ENCODE data around the gene SAMD4B.
A peak's percentile ranks its signal among the peaks of the same experiment; 100 is the strongest.

The SAMD4B gene

DNA sequence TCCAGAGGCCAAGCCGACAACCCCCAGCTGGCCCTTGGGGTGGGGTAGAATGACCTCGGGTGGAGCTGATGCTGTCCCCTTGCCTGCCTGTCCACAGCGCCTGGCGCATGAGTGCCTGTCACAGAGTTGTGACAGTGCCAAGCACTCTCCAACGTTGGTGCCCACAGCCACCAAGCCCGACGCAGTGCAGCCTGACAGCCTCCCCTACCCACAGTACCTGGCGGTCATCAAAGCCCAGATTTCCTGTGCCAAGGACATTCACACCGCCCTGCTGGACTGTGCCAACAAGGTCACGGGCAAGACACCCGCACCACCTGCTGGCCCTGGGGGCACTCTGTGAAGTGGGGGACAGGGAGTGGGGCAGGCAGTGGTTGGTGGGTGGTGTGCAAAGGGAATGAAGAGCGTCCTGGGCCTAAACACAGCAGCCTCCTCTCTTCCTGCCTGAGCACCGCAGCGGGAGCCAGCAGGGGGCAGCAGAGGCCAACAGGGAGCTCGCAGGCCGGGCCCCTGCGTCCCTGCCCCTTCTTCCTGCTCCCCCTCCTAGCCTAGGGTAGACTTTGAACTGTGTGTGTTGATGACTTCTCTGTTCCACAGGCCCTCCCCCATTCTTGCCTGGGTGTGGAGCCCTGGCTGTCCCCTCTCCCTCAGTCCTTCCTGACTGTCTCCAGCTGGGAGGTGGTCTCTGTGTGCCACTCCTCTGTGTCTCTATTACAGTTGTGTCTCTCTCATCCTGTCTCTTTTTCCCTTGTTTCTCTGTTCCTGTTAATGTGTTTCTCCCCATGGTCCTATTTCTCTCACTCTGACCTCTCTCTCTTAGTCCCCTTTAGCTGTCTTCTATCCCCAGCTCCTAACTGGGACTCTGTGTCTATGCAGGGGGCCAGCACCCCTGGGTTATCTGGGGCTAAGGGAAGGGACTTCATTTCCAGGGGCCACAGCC, 55.4 kb downstream of the SAMD4B start:
- DNase-seq: peak; percentile 89 to 96 (median 89)

DNA sequence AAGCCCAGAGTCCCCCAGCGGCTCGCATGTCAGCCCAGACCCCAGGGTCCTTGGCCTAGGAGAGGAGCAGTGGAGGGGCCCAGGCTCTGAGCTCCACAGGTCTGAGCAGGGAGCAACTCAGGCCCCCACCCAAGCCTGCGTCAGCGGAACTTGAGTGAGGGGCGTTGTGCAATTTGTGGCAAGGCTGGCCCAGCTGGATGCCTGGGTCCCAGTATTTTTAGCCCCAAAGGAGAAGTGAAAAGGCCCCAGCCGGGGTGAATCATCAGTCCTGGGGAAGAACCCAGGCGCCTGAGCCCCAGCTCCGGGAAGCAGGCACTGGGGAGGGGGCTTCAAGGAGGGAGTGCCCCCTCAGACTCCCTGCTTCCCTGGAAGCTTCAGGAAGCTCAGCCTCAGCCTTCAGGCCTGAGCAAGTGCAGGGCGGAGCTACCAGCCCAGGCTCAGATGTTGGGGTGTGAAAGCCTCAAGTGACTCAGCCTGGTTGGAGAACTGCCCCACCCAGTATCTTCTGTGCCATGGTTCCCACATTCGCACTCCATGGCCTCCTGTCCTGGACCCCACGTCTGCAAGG, 56.2 kb downstream of the SAMD4B start:
- DNase-seq: no peak

DNA sequence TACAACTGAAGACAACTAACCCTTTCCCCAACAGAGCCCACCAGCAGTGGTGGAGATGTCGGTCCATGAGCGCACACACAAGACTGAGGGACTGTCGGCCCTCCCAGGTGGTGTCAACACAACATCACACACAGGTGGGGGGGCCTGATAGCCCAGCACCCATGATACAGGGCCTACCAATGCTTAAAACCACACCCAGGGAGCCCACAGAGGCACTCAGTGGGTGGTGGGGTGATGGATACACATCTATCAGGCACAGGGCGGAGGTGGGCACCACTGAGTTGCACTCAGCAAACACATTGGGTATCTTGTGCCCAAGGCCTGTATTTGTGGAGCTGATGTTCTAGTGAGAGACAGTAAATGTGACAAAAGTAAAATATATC, 57.4 kb downstream of the SAMD4B start:
- no peak for DNase-seq

DNA sequence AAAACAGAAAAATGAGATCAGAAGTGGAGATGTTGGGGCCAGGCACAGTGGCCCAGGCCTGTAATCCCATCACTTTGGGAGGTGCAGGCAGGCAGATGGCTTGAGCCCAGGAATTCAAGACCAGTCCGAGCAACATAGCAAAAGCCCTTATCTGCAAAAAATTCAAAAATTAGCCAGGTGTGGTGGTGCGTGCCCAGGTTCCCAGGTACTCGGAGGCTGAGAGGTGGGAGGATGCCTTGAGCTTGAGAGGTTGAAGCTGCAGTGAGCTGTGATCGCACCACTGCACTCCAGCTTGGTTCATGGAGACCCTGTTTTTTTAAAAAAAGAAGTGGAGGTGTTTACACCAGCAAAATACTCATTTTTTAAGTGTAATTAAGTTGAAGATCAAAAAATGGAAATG, 57.8 kb downstream of the SAMD4B start:
- DNase-seq: no peak

DNA sequence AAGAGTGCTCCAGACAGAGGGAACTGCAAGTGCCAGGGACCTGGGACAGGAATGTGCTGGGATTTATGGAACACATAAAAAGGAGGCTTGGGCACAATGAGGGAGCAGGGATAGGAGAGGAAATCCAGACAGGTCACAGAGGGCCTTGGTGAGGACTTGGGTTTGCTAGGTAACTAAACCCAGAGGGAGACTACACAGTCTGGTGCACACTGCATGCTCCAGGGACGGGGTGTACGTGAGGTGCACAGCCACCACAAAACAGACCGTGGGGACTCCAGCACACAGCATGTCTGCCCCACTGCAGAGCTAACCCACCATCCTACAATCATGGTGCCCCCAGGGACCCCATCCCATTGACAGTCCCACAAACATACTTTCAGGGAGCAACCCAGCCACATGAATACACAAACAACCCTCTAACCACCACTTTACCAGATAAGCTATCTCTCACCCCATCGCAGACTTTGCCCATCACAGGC, 58.9 kb downstream of the SAMD4B start:
- no peak for DNase-seq

DNA sequence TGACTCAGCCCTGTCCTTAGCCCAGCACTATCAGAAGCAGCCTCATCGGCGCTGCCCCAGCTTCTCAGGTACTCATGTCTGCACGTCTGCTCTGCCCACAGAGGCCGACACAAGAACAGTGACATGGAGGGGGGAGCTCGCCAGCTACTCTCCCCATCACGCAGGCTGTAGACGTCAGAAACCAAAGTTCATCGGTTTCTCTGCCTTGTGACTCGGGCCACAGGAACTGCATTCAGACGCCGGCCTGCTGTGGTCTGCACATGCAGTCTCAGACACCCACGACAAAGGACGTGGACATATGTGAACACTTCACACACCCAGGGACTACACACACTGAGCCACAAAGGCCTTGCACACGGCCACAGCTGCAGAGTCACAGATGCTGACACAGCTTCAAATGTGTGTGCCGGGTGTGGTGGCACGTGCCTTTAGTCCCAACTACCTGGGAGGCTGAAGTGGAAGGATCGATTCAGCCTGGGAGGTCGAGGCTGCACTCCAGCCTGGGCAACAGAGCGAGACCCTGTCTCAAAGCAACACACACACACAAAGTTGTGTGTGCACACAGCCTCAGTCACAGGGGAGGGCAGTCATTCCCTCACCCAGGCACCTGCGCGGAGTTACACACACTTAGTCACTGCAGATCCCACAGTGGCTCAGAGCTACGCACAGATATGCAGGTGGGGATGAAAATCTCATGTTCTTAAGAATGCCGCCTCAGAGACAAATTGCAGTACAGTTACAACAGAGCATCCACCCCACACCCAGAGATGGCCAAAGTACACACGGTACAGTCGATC, 59.5 kb downstream of the SAMD4B start:
- peak; percentile 53 to 64 (median 64) for DNase-seq

DNA sequence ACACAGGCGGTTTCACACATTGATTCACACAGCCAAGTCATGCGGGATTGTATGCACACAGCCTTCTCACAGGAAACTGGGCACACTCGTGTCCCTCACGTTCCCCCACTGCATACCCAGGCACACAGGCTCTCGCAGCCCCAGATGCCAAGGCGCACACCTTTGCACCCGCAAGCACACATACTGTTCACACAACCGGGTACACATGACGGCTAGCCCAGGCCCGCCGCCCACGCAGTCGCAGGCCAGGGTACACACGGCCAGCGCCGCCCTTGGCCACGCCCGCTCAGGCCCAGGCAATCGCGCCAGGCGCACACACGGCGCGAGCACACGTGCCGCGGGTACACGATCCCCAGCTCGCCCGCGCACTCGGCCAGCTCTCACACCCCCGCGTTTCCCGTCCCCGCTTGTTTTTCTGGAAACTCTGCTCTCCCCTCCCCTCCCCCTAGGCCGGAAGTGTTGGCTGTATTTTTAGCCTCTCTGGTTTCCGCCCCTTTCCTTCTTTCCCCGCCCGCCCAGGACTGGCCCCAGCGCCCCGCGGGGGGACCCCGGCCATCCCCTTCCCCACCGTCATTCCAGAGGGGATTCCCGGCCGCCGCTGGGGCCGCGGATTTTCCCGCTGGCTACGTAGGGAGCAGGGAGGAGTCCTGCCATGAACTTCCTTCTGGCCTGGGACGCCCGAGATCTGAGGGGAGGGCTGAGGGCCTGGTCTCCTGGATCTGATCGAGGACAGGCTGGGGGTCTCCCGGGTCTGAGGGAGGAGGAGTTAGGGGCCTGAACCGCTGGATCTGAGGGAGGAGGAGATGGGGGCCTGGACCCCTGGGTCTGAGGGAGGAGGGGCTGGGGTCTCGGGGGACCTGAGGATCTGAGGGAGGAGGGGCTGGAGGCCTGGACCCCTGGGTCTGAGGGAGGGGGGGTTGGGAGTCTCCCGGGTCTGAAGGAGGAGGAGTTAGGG, 60.4 kb downstream of the SAMD4B start:
- DNase-seq: peak; percentile 61 to 81 (median 70)

DNA sequence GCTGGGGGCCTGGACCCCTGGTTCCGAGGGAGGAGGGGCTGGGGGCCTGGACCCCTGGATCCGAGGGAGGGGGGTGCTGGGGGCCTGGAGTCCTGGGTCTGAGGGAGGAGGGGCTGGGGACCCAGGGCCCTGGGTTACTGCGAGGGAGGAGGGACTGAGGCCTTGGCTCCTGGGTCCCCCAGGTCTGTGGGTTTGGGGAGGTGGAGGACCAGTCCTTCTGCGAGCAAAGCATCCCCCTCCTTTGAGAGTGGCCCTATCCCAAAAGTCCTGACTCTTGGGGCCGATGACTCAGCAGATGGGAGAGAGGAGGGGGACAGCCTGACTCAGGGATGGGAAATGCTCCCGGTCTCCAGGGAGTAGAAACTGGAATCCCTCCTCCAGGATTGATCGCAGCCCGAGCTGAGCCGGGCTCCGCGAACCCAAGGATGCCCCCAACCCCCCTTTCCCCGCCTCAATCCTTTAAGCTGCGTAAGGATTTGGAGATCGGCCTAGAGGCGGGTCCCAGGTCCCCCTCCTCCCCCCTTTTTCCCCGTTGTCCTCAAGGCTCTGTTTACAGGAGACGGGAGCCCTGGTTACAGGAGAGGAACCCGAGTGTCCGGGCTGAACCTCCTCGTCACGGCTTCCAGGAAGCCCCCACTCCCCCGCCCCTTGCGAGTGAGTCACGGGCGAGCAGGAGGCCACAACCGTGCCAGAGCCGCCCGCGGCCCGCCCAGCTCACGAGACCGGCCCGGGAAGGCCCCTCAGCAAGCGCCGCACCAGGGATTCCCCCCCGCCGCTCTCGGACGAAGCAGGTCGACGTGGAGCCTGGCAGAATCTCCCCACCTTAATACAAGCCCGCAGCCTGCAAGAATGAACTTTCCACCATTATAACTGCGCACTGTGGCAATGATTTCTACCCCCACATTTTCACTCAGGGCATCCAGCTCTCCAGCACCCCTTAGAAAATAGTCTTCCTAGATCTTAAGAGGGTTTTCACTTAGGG, 61.4 kb downstream of the SAMD4B start:
- peak; percentile 94 to 95 (median 94) for DNase-seq

DNA sequence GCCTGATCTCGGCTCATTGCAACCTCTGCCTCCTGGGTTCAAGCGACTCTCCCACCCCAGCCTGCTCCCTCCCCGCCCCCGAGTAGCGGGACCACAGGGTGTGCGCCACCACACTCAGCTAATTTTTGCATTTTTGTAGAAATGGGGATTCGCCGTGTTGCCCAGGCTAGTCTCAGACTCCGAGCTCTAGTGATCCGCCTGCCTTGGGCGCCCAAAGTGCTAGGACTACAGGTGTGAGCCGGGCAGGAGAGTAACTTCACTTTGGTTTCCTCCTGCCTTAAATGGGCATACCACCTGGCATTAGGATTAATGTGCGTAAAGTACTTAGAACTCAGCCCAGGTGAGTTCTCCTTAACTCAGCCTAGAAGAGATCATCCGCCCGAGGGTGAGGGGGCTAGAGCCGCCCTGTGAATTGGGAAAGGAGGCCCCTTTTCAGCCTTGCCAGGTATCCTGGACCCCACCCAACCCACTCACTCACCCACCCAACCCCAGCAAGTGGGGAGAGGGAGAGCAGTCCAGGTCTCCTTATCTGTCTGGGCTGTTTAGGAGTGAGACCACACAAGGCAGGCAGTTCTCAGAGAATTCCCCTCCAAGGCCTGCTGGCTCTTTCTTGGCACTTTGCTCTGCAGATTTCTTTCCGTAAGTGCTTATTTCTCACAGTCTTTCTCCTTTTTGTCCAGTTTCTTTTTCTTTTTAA, 63.2 kb downstream of the SAMD4B start:
- no peak for DNase-seq

DNA sequence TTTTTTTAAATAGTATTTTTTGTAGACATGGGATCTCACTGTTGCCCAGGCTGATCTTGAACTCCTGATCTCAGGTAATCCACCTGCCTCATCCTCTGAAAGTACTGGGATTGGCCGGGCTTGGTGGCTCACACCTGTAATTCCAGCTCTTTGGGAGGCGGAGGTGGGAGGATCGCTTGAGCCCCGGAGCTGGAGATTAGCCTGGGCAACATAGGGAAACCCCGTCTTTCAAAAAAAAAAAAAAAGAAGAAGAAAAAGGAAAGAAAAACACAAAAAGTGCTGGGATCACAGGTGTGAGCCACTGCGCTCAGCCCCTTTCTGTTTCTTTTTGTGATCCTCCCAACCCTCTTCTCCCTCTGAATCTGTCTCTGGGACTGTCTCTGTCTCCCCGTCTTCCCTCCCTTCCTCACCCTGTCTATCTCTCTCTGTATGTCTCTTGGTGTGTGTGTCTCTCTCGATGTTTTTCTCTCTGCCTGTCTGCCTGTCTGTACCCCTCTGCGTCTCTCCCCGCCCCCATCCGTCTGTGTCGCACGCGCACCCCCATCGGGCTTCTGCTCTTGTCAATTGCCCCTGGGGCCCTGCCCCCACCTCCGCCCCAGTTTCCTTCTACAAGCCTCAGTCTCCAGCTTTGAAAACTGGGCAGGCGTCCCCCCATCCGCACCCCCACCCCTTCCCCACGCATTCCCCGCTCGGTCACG, 63.9 kb downstream of the SAMD4B start:
- DNase-seq: peak; percentile 71 to 89 (median 80)

DNA sequence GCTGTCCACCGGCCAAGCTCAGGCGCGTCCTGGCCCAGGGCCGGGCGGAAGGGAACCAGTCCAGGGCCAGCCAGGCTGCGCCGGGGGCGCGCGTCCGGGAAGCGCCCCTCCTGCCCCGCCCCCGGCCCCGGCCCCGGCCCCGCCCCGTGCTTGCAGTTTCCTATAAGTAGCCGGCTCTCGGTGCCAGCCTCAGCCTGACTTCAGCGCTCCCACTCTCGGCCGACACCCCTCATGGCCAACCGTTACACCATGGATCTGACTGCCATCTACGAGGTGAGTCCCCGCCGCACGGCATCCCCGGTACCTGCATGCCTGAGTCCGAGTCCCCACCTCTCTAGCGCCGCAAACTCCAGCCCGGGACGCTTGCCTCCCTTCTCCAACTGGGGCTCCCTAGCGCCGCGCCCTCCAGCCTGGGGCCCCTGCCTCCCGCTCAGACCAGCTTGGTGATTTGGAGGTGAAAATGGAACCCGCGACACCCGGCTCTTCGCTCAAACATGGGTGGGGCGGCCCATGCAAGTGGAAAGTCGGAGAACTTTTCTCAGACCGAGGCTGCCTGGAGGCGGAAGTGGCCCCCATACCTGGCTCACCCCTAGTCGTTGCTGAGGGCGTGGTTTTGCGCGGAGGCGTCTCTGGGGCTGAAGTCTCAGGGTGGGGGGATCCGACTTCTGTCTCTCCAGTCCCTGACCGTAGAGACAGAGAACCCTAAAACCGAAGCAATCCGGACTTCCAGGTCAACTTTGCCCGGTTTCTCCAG, 64.6 kb downstream of the SAMD4B start, which contains the start of gene ZFP36:
ZFP36 (plus strand) TSS at position 192 of the 754 bp plus-strand sequence; CDS start at position 250, 58 bp downstream.
- peak; percentile 80 to 88 (median 84) for DNase-seq

DNA sequence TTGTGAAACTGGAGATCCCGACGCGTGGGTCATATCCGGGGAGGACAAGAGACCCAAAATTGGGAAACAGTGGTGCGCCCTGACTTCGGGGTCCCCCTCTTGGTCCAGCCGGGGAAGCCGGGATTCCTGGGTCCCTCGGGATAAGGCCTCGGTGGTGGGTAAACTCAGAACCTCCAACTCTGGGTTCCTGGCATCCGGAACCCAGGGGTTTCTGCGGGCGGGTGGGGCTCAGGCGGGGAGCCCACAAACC, 65.1 kb downstream of the SAMD4B start:
- no peak for DNase-seq

DNA sequence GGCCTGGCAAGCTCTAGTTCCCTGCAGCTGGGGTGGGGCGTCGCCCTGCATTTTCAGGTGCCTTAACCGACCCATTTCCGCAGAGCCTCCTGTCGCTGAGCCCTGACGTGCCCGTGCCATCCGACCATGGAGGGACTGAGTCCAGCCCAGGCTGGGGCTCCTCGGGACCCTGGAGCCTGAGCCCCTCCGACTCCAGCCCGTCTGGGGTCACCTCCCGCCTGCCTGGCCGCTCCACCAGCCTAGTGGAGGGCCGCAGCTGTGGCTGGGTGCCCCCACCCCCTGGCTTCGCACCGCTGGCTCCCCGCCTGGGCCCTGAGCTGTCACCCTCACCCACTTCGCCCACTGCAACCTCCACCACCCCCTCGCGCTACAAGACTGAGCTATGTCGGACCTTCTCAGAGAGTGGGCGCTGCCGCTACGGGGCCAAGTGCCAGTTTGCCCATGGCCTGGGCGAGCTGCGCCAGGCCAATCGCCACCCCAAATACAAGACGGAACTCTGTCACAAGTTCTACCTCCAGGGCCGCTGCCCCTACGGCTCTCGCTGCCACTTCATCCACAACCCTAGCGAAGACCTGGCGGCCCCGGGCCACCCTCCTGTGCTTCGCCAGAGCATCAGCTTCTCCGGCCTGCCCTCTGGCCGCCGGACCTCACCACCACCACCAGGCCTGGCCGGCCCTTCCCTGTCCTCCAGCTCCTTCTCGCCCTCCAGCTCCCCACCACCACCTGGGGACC, 65.6 kb downstream of the SAMD4B start:
- DNase-seq: peak in 3 of 4 experiments; percentile 29 to 74 (median 66)

DNA sequence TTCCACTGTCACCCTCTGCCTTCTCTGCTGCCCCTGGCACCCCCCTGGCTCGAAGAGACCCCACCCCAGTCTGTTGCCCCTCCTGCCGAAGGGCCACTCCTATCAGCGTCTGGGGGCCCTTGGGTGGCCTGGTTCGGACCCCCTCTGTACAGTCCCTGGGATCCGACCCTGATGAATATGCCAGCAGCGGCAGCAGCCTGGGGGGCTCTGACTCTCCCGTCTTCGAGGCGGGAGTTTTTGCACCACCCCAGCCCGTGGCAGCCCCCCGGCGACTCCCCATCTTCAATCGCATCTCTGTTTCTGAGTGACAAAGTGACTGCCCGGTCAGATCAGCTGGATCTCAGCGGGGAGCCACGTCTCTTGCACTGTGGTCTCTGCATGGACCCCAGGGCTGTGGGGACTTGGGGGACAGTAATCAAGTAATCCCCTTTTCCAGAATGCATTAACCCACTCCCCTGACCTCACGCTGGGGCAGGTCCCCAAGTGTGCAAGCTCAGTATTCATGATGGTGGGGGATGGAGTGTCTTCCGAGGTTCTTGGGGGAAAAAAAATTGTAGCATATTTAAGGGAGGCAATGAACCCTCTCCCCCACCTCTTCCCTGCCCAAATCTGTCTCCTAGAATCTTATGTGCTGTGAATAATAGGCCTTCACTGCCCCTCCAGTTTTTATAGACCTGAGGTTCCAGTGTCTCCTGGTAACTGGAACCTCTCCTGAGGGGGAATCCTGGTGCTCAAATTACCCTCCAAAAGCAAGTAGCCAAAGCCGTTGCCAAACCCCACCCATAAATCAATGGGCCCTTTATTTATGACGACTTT, 66.4 kb downstream of the SAMD4B start:
- DNase-seq: no peak

DNA sequence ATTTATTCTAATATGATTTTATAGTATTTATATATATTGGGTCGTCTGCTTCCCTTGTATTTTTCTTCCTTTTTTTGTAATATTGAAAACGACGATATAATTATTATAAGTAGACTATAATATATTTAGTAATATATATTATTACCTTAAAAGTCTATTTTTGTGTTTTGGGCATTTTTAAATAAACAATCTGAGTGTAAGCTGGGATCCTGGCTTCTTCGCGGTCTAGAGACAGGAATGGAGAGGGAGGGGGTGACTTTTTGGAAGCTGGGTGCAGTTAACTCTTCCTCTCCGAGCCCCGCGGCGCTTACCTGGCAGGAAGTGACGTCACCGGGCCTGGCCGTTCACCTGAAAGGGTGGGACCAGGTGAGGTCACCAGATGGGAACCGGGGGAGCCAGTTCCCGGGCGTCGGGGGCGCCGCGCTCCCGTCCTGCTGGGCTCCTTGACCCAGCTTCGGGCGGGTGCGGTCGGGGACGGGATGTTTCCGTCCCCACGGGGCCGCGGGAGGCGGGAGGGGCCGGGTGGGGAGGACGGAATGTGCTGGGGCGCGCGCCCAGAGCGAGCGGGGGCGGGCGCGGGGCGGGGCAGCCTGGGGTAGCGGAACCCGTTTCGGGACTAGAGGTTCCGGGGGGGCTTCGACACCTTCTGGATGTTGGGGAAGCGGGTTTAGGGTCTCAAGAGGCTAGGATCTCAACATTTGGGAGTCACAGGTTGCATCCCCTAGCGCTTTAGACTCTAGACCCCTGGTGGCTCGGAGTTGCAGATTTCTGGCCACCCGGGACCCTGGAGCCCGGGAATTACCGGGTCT, 67.2 kb downstream of the SAMD4B start:
- peak; percentile 53 to 75 (median 71) for DNase-seq

All from activated CD4-positive, CD25-positive, alpha-beta regulatory T cell (primary cell).